KG1 (cell line): ENCODE data around the gene ANO6.
"Not testable (repeated sequence)": the region's sequence is repeated elsewhere in the genome, so short reads cannot be mapped to it uniquely, and the experiment has no call there.

Experiments
- DNase-seq: peaks from one replicate; lab custom pipeline; 2025; lab: John Stamatoyannopoulos, UW

Gene ANO6, protein sequence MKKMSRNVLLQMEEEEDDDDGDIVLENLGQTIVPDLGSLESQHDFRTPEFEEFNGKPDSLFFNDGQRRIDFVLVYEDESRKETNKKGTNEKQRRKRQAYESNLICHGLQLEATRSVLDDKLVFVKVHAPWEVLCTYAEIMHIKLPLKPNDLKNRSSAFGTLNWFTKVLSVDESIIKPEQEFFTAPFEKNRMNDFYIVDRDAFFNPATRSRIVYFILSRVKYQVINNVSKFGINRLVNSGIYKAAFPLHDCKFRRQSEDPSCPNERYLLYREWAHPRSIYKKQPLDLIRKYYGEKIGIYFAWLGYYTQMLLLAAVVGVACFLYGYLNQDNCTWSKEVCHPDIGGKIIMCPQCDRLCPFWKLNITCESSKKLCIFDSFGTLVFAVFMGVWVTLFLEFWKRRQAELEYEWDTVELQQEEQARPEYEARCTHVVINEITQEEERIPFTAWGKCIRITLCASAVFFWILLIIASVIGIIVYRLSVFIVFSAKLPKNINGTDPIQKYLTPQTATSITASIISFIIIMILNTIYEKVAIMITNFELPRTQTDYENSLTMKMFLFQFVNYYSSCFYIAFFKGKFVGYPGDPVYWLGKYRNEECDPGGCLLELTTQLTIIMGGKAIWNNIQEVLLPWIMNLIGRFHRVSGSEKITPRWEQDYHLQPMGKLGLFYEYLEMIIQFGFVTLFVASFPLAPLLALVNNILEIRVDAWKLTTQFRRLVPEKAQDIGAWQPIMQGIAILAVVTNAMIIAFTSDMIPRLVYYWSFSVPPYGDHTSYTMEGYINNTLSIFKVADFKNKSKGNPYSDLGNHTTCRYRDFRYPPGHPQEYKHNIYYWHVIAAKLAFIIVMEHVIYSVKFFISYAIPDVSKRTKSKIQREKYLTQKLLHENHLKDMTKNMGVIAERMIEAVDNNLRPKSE

GRCh38 chr12:45215419-45216229 is at the start of gene ANO6:
Gene ANO6, plus strand, starts transcription at chr12:45216095. Its CDS starts 227 bp downstream, at chr12:45216322.
- DNase-seq, result peak; percentile 55

DNA sequence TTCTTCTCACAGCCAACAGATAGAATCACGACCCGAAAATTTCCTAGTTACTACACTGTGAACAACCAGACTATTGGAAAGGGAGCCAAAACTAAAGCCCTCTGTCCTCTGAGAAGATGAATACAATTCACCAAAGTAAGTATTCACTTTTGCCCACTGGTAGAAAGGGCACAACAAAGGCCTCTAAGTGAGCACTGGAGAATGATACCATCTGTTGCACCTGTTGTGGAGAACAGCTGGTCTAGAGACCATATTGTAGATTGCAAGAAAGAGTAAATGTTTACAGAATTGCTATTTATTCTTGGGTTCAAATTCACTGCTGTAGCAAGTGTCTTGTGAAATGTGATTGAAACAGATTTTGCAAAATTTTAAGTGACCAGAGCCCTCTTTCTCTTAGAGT is 46.9 kb upstream of the ANO6 start:
- no peak for DNase-seq

- no peak for DNase-seq
Observed at GRCh38 chr12:45170456-45171042, 45.3 kb upstream of the ANO6 start.

DNA sequence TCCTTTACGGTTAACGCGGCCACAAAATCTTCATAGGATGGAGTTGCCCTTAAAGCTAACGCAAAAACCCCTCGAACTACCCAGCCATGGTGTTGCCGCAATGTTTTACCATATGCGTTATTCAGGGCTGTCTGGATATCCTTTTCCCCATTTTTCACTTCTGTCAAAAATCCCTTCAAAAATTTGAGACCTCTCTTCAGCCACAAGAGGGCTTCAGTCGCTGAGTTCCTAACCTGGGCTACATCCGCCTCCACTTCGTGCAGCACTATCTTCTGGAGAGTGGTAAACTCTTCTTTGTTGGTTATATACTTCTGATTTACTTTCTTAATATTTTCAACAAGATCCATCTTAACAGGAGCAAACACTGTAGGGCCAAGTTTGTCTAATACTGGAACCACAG is 42.6 kb upstream of the ANO6 start:
- DNase-seq, result not testable (repeated sequence)

DNA sequence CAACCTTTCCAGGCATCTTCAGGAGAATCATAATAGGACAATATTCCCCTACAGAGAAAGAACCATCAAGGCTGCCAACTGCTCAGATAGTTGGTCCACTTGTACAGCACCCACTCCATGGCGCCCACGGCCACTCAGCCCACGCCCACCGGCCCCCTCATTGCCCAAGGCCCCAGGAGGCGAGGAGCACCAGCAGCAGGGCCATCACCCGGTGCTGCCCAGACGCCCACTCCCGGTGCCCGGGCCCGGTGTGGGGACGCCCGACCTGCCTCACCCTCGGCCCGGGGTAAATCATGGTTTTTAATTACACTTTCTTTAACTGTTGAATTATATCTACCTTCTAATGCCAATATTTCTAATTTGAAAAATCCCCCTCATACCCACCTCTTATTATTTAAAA is 41.3 kb upstream of the ANO6 start:
- DNase-seq, result no peak

GRCh38 chr12:45178771-45179170 is 37.1 kb upstream of the ANO6 start:
- no peak for DNase-seq

- no peak for DNase-seq
Observed at GRCh38 chr12:45182511-45182910, 33.4 kb upstream of the ANO6 start.

DNA sequence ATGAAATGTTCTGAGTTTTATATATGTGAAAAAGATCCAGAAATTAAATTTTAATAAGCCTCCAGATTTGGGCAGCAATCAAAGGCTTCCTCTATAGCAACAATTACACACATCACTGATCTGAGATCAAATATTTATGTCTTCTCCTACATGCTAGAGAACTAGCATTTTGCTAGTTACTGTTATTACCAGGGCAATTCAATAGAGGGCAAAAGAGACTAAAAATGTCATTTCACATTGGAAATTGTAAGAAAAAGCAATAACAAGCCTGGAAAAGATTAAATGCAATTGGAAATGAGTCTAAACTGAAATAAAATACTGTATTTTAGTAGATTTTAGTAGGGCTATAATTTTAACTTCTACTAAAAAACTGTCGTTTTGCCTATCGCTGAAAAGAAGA is 32.6 kb upstream of the ANO6 start:
- no peak for DNase-seq

DNA sequence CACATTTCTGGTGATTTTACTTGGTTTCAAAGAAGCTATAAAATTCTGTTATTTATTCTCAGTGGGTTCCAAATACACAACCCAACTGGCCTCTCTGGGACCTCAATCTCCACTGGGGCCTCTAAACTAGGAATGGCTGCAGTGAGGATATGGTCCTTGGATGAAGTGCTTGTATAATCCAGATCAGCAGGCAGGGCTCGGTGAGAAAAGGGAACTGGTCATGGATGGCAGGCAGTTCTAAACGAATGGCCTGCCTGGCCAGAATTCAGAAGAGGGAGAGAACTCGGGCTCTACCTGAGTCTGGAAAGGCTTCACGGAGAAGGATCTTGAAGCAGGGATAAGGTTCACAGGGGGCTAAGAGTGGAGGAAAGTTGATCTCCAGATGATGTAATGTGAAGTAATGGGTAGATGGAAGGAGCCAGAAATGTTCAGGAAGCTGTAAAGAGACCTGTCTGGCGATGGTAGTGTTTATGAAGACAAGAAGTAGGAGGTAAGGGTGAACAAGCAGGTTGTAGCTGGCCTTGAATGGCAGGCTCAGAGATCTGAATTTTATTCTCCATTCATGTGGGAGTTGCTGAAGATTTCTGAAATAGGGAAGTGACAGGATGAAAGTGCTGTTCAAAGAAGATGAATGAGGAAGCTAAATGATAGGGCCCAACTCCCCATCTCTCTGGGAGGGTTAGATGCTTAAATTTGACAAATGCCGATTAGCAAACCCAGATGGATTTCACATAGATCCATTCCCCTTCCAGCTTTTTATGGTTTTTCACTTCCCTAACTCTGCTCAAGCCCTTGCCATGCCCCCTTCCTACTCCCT is 31.5 kb upstream of the ANO6 start:
- DNase-seq, result no peak

GRCh38 chr12:45186762-45187161 is 29.1 kb upstream of the ANO6 start:
- DNase-seq, result no peak

- DNase-seq, result no peak
Observed at GRCh38 chr12:45189766-45190403, 26.0 kb upstream of the ANO6 start.

- no peak for DNase-seq
Observed at GRCh38 chr12:45191239-45191638, 24.7 kb upstream of the ANO6 start.

GRCh38 chr12:45192707-45193106 is 23.2 kb upstream of the ANO6 start:
- no peak for DNase-seq

- no peak for DNase-seq
Observed at GRCh38 chr12:45200491-45201043, 15.3 kb upstream of the ANO6 start.

DNA sequence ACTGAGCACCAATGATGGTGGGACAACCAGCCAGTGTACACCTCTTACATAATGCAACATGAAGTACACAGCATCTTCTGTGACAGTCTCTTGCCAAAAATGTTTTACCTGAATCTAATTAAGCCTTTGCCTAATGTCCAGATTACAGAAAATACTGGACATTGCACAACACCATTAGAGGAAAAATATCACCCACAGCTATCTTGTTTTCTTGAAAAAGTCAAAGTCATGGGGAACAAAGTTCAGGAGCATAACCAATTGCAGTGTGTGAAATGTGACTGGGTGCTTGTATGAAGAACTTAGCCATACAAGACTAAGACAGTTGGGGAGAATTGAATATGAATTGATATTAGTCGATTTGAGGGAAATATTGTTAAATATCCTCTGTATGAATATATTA is 12.1 kb upstream of the ANO6 start:
- DNase-seq, result no peak

DNA sequence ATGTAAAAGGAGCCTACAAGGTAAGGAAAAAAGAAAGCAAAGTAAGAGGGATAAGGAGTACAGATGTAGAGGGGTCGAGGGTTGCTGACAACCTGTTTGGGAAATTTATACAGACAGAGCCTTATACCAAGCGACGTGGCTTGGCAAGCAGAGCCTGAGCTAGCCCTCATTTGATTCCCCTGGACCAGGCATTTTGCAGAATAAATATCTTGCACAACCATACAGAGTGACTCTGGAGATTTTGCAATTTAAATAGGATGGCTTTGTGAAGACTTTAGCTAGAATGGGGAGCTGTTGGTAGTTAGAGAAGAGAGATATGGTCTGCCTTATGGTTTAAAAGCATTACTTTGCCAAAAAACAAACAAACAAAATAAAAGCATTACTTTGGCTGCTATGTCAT is 11.1 kb upstream of the ANO6 start:
- no peak for DNase-seq

DNA sequence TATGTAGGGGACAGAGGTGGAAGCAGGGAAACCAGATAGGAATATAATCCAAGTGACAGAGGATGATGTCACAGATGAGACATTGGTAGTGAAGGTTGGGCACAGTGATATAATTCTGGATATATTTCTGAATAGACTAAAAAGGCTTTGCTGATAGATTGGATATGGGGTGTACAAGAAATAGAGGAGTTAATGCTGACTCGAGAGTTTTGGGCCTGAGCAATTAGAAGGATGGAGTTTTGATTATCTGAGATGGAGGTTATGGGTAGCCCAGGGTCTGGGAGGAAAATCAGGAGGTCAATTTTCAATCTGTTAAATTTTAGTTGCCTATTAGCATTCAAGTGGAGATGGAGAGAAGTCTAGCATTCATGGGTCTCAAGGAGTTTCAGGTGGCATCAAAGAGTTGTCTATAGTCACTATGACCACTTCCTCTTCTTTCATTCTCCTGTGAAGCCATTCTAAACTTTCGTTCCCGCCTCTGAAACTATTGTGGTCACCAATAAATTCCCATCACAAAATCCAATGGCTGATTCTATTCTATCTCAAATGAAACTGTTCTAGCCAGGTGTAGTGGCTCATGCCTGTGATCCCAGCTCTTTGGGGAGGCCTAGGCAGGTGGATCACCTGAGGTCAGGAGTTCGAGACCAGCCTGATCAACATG is 10.6 kb upstream of the ANO6 start:
- no peak for DNase-seq

GRCh38 chr12:45208604-45209487 is 7.0 kb upstream of the ANO6 start:
- no peak for DNase-seq

DNA sequence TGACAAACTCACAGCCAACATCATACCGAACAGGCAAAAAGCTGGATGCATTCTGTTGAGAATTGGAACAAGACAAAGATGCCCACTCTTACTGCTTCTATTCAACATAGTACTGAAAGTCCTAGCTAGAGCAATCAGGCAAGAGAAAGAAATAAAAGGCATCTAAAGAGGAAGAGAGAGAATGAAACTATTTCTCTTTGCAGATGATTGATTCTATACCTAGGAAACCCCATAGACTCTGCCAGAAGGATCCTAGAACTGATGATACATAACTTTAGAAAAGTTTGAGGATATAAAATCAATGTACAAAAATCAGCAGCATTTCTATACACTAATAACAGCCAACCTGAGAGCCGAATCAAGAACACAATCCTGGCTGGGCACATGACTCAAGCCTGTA is 6.1 kb upstream of the ANO6 start:
- DNase-seq, result no peak
